ENCODE measurements around the gene SFRP5. TPM values are rescaled to one million over a fixed set of nuclear protein-coding genes. Genes with fewer than 3 reads are reported as not detected.

Gene SFRP5
- total and polyA plus RNA-seq, 2 of the 13 experiments (the other 11 are each of a cell fraction or from before 2014, with no cell fraction given), result 0.32 to 1.7 TPM

- TF ChIP-seq, protein P1, sequence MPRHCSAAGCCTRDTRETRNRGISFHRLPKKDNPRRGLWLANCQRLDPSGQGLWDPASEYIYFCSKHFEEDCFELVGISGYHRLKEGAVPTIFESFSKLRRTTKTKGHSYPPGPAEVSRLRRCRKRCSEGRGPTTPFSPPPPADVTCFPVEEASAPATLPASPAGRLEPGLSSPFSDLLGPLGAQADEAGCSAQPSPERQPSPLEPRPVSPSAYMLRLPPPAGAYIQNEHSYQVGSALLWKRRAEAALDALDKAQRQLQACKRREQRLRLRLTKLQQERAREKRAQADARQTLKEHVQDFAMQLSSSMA (CRISPR knock-in tag; IDR thresholded peaks at IDR 0.05), result peak; percentile 96
- no peak; the same call in 1 of the 2 replicates for TF ChIP-seq ZNF703 (CRISPR knock-in tag; IDR thresholded peaks at IDR 0.05; ENCODE audit: borderline replicate concordance)
- TF ChIP-seq, protein P2, sequence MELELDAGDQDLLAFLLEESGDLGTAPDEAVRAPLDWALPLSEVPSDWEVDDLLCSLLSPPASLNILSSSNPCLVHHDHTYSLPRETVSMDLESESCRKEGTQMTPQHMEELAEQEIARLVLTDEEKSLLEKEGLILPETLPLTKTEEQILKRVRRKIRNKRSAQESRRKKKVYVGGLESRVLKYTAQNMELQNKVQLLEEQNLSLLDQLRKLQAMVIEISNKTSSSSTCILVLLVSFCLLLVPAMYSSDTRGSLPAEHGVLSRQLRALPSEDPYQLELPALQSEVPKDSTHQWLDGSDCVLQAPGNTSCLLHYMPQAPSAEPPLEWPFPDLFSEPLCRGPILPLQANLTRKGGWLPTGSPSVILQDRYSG (CRISPR knock-in tag; IDR thresholded peaks at IDR 0.05), result peak; percentile 70; the same call in 1 of the 2 replicates
- no peak for TF ChIP-seq ZNF878 (CRISPR knock-in tag; IDR thresholded peaks at IDR 0.05)
- peak; percentile 92; the same call in 1 of the 2 replicates for TF ChIP-seq ZNF557 (CRISPR knock-in tag; IDR thresholded peaks at IDR 0.05)
- TF ChIP-seq AGO2 (optimal IDR thresholded peaks at IDR 0.05; ENCODE audit: low read depth, low read length), result peak; percentile 86
- TF ChIP-seq JUNB (CRISPR knock-in tag; IDR thresholded peaks at IDR 0.05; ENCODE audit: borderline replicate concordance), result peak; percentile 74; the same call in 1 of the 2 replicates
- TF ChIP-seq, protein P3, sequence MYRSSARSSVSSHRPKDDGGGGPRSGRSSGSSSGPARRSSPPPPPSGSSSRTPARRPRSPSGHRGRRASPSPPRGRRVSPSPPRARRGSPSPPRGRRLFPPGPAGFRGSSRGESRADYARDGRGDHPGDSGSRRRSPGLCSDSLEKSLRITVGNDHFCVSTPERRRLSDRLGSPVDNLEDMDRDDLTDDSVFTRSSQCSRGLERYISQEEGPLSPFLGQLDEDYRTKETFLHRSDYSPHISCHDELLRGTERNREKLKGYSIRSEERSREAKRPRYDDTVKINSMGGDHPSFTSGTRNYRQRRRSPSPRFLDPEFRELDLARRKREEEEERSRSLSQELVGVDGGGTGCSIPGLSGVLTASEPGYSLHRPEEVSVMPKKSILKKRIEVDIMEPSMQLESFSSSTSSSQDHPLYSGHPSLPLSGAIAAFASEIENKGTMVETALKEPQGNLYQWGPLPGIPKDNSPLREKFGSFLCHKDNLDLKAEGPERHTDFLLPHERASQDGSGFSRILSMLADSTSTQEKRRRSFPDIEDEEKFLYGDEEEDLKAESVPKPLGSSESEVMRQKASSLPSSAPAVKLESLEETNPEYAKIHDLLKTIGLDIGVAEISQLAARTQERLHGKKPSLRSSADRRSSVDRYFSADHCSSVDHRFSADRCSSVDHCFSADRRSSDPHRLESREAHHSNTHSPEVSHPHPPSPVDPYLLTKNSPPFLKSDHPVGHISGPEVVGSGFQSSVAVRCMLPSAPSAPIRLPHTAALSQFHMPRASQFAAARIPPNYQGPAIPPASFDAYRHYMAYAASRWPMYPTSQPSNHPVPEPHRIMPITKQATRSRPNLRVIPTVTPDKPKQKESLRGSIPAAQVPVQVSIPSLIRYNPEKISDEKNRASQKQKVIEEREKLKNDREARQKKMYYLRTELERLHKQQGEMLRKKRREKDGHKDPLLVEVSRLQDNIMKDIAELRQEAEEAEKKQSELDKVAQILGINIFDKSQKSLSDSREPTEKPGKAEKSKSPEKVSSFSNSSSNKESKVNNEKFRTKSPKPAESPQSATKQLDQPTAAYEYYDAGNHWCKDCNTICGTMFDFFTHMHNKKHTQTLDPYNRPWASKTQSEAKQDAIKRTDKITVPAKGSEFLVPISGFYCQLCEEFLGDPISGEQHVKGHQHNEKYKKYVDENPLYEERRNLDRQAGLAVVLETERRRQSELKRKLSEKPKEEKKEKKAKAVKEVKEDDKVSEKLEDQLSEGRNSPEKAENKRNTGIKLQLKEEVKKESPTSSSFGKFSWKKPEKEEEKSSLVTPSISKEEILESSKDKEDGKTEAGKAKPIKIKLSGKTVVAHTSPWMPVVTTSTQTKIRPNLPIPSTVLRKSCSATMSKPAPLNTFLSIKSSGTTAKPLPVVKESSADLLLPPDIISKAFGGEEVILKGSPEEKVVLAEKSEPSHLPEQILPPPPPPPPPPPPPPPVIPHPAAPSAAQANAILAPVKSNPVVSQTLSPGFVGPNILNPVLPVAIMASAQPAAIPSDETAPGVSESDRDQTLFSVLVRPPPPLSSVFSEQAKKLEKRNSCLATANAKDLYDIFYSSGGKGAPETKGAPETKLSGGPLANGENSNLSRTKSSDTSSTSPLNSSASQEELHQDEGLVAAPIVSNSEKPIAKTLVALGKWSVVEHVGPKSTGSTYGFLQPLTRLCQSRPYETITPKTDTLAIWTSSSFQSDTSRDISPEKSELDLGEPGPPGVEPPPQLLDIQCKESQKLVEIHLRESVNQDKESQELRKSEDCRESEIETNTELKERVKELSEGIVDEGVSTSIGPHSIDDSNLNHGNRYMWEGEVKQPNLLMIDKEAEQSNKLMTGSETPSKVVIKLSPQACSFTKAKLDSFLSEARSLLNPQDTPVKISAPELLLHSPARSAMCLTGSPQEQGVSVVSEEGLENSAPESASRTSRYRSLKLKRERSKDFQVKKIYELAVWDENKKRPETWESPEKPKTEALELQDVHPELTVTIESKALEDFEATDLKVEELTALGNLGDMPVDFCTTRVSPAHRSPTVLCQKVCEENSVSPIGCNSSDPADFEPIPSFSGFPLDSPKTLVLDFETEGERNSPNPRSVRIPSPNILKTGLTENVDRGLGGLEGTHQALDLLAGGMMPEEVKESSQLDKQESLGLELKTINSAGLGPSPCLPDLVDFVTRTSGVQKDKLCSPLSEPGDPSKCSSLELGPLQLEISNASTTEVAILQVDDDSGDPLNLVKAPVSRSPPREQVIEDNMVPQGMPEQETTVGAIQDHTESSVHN (CRISPR knock-in tag; IDR thresholded peaks at IDR 0.05), result peak; percentile 99
- peak; percentile 87 for TF ChIP-seq ZBTB7B (CRISPR knock-in tag; IDR thresholded peaks at IDR 0.05)
- peak; percentile 83 for TF ChIP-seq ZSCAN29 (CRISPR knock-in tag; conservative IDR thresholded peaks at IDR 0.05)
- TF ChIP-seq BRCA1 (CRISPR knock-in tag; IDR thresholded peaks at IDR 0.05), result peak; percentile 93
- peak; percentile 87 for TF ChIP-seq CHCHD3 (CRISPR knock-in tag; IDR thresholded peaks at IDR 0.05)
- TF ChIP-seq ZNF530 (CRISPR knock-in tag; IDR thresholded peaks at IDR 0.05; ENCODE audit: low read depth), result 0 out of 2 replicates have a peak, but pooled peaks have one; percentile 92
- TF ChIP-seq REST (IDR thresholded peaks at IDR 0.05; ENCODE audit: borderline replicate concordance in 1 of 2, low read depth in 1 of 2, low read length in 2 of 2), result peak in 1 of 2 experiments; percentile 57; a peak in 1 of 4 replicates
Observed at GRCh38 chr10:97736902-97737769, 34.7 kb downstream of the SFRP5 start, which contains the start of gene ZFYVE27 (continued).
